HG03045 (cell line): ENCODE results near the gene PLXND1.
"Not testable (repeated sequence)": the region's sequence is repeated elsewhere in the genome, so short reads cannot be mapped to it uniquely, and the experiment has no call there.

Experiments
- ATAC-seq: cut with Tn5 transposase; IDR thresholded peaks from one replicate; pipeline ENCODE4 v1.9.1; 2021; ENCODE audit warnings: mild to moderate bottlenecking, moderate library complexity; ENCODE audit not compliant: unreplicated experiment

PLXND1 gene

GRCh38 chr3:129552287-129553050, 54.0 kb downstream of the PLXND1 start:
- ATAC-seq, result no peak

- no peak for ATAC-seq
These were observed 56.7 kb downstream of the PLXND1 start for GRCh38 chr3:129549805-129550204.

GRCh38 chr3:129549006-129549800, 57.3 kb downstream of the PLXND1 start:
- no peak for ATAC-seq

GRCh38 chr3:129548104-129548965, 58.1 kb downstream of the PLXND1 start:
- no peak for ATAC-seq

GRCh38 chr3:129547241-129547640, 59.2 kb downstream of the PLXND1 start:
- ATAC-seq, result no peak

- not testable (repeated sequence) for ATAC-seq
These were observed 60.5 kb downstream of the PLXND1 start for GRCh38 chr3:129545951-129546350.

- no peak for ATAC-seq
These were observed 62.5 kb downstream of the PLXND1 start for GRCh38 chr3:129543999-129544398.

- ATAC-seq, result no peak
These were observed 63.2 kb downstream of the PLXND1 start, which contains the start of gene H1-8 for GRCh38 chr3:129543156-129543790. Gene H1-8 (plus strand): TSS chr3:129543175. CDS start chr3:129543219, 44 bp downstream.

- ATAC-seq, result no peak
These were observed 63.7 kb downstream of the PLXND1 start for GRCh38 chr3:129542747-129543146.

GRCh38 chr3:129540776-129541516, 65.5 kb downstream of the PLXND1 start:
- no peak for ATAC-seq

- no peak for ATAC-seq
These were observed 67.3 kb downstream of the PLXND1 start for GRCh38 chr3:129539206-129539605.

- no peak for ATAC-seq
These were observed 69.7 kb downstream of the PLXND1 start for GRCh38 chr3:129536804-129537203.

- no peak for ATAC-seq
These were observed 70.2 kb downstream of the PLXND1 start for GRCh38 chr3:129536374-129536667.

- no peak for ATAC-seq
These were observed 71.4 kb downstream of the PLXND1 start for GRCh38 chr3:129535075-129535474.

- ATAC-seq, result no peak
These were observed 71.9 kb downstream of the PLXND1 start for GRCh38 chr3:129534428-129535027.

- ATAC-seq, result no peak
These were observed 73.1 kb downstream of the PLXND1 start for GRCh38 chr3:129533406-129533805.

- no peak for ATAC-seq
These were observed 74.2 kb downstream of the PLXND1 start for GRCh38 chr3:129532261-129532660.

GRCh38 chr3:129531699-129532098, 74.8 kb downstream of the PLXND1 start:
- ATAC-seq, result no peak

GRCh38 chr3:129530821-129531220, 75.7 kb downstream of the PLXND1 start:
- no peak for ATAC-seq
